ENCODE measurements around the gene BAG3. TPM values are rescaled to one million over a fixed set of nuclear protein-coding genes. Genes with fewer than 3 reads are reported as not detected.

BAG3 gene
- total RNA-seq, 1 donor: 13.2 TPM

Other genes with a start within 250 kb of the BAG3 start
- 181 TPM for gene RGS10, start 108.7 kb upstream of the BAG3 start, total RNA-seq
- gene TIAL1, start 54.4 kb upstream of the BAG3 start, total RNA-seq: 101 TPM
- gene INPP5F, start 74.7 kb downstream of the BAG3 start, total RNA-seq: 8.1 TPM
- gene MCMBP, start 221.5 kb downstream of the BAG3 start, total RNA-seq: 29.6 TPM
- gene SEC23IP, start 241.3 kb downstream of the BAG3 start, total RNA-seq: 17.8 TPM

Data from mononuclear cell (primary cell).